Neural progenitor cell (in vitro differentiated cells): Measurements from ENCODE around the gene SEPTIN8. TPM values are rescaled to one million over a fixed set of nuclear protein-coding genes. Genes with fewer than 3 reads are reported as not detected.

Source experiments
- DNase-seq: peaks from one replicate; pipeline ENCODE4 v3.0.0-alpha.2; 2016; ENCODE audit warnings: low spot score
- H2AFZ ChIP-seq: fragments of 200-600 bp; sonication (generic); replicated peaks from 2 replicates; pipeline ENCODE4 v1.6.1; 2016; ENCODE audit warnings: antibody characterized with exemption
- H3F3A ChIP-seq: fragments of 200-600 bp; sonication (generic); 2 replicates; pipeline ENCODE4 v1.6.1; 2016; ENCODE audit warnings: antibody characterized with exemption, low read depth
- H3K27ac ChIP-seq: fragments of 200-600 bp; sonication (generic); 2 replicates; pipeline ENCODE4 v1.5.1; 2016; ENCODE audit warnings: mild to moderate bottlenecking
- H3K27me3 ChIP-seq: fragments of 200-600 bp; sonication (generic); 2 replicates; pipeline ENCODE4 v1.6.1; 2016; ENCODE audit warnings: mild to moderate bottlenecking, moderate library complexity
- H3K36me3 ChIP-seq: fragments of 200-600 bp; sonication (generic); 2 replicates; pipeline ENCODE4 v1.5.1; 2016
- H3K4me1 ChIP-seq: fragments of 200-600 bp; sonication (generic); 2 replicates; pipeline ENCODE4 v1.6.1; 2016; ENCODE audit warnings: mixed run types
- H3K4me2 ChIP-seq: fragments of 200-600 bp; sonication (generic); 2 replicates; pipeline ENCODE4 v1.6.1; 2016
- H3K4me3 ChIP-seq: fragments of 200-600 bp; sonication (generic); 2 replicates; pipeline ENCODE4 v1.5.1; 2016
- H3K79me2 ChIP-seq: fragments of 200-600 bp; sonication (generic); 2 replicates; pipeline ENCODE4 v1.6.1; 2016; ENCODE audit warnings: low read depth
- H3K9ac ChIP-seq: fragments of 200-600 bp; sonication (generic); 2 replicates; pipeline ENCODE4 v1.6.1; 2016
- H3K9me3 ChIP-seq: fragments of 200-600 bp; sonication (generic); 2 replicates; pipeline ENCODE4 v1.5.1; 2016; ENCODE audit warnings: low read depth
- H4K20me1 ChIP-seq: fragments of 200-600 bp; sonication (generic); 2 replicates; pipeline ENCODE4 v1.6.1; 2016; ENCODE audit warnings: low read depth
- H3K27ac Mint-ChIP-seq: 3 replicates; pipeline ENCODE4 v1.8.0; 2021; ENCODE audit warnings: mixed read lengths
- H3K27me3 Mint-ChIP-seq: 2 replicates; pipeline ENCODE4 v1.8.0; 2022; ENCODE audit warnings: low read depth, mild to moderate bottlenecking, inconsistent platforms, moderate library complexity, mixed read lengths; ENCODE audit not compliant: insufficient read depth
- H3K36me3 Mint-ChIP-seq: 3 replicates; pipeline ENCODE4 v1.8.0; 2021; ENCODE audit warnings: mixed read lengths
- H3K4me1 Mint-ChIP-seq: 3 replicates; pipeline ENCODE4 v1.8.0; 2021; ENCODE audit warnings: mixed read lengths
- H3K4me3 Mint-ChIP-seq: 3 replicates; pipeline ENCODE4 v1.8.0; 2021; ENCODE audit warnings: mild to moderate bottlenecking, moderate library complexity, mixed read lengths
- H3K9me3 Mint-ChIP-seq: 3 replicates; pipeline ENCODE4 v1.8.0; 2020; ENCODE audit warnings: mixed read lengths
- CTCF ChIP-seq: fragments of 200-600 bp; sonication (generic); IDR thresholded peaks from 2 replicates; pipeline ENCODE4 v1.5.1; 2017; ENCODE audit warnings: antibody characterized with exemption, mild to moderate bottlenecking
- EZH2 ChIP-seq: fragments of 200-600 bp; sonication (generic); IDR thresholded peaks from 2 replicates; pipeline ENCODE4 v1.6.1; 2017; ENCODE audit warnings: antibody characterized with exemption, mild to moderate bottlenecking, moderate library complexity
- EZH2phosphoT487 ChIP-seq: fragments of 200-600 bp; sonication (generic); IDR thresholded peaks from 2 replicates; pipeline ENCODE4 v1.6.1; 2017; ENCODE audit warnings: antibody characterized with exemption
- total RNA-seq: library from RNA; depleted of rRNA; stranded (reverse); fragments of >200 nt; gene quantifications from 2 replicates; pipeline ENCODE4 v1.2.3, GENCODE V29; 2015; ENCODE audit warnings: low replicate concordance

Gene SEPTIN8
- total RNA-seq, 1 donor from 2014 or later, result 39.9 TPM

DNA sequence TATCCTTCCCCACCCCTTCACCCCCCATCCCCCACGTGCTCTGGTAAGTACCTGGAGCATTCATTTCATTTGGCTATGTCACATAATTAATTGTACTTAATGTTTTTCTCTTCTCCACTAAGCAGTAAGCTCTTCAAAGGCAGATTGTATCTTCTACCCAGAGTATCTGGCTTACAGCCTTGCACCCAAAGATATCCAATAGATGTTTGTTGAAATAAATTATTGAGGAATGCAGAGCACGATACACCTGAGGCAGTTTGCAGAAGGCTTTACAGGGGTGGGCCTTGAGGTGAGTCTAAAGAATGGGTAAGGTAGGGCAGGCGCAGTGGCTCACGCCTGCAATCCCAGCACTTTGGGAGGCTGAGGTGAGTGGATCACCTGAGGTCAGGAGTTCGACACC, 33.6 kb upstream of the SEPTIN8 start:
- H3K27me3 ChIP-seq, result peaks cover 76% of the 10 kb centered on the region
- Mint-ChIP-seq H3K36me3 (peaks cover 2% of the 10 kb centered on the region), H3K27me3 (peaks cover 61% of the 10 kb centered on the region), H3K4me3 (no peak overlapping the region), H3K4me1 (peaks cover 27% of the 10 kb centered on the region), H3K27ac (no peak overlapping the region), H3K9me3 (peaks cover 5% of the 10 kb centered on the region)
- no peak overlapping the region for H2AFZ ChIP-seq
- H4K20me1 ChIP-seq, result peaks cover 16% of the 10 kb centered on the region
- no peaks in the 10 kb centered on the region for H3K79me2 ChIP-seq
- peaks cover 12% of the 10 kb centered on the region for H3K4me1 ChIP-seq
- no peak overlapping the region for H3K4me2 ChIP-seq
- H3F3A ChIP-seq, result peaks cover 15% of the 10 kb centered on the region
- H3K4me3 ChIP-seq, result no peak overlapping the region
- no peak overlapping the region for H3K27ac ChIP-seq
- DNase-seq, result no peak
- H3K9ac ChIP-seq, result no peak overlapping the region
- TF ChIP-seq CTCF (no peak), EZH2 (no peak), EZH2phosphoT487 (no peak)
- no peaks in the 10 kb centered on the region for H3K36me3 ChIP-seq
- no peaks in the 10 kb centered on the region for H3K9me3 ChIP-seq

DNA sequence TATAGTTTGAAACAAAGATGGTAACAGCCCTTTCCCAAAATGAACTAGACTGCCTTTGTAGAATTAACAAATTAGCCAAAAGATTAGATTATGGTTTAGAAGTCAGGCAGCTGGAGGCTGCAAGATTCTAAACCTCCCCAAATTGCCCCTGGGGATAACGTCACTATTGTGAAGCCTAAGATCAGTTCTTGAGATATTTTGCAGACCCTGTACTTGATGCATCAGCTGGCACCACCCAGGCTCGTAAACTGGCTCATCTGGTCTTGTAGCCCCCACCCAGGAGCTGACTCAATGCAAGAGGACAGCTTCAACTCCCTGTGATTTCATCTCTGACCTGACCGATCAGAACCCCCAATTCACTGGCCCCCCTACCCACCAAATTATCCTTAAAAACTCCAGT, 31.8 kb upstream of the SEPTIN8 start:
- H2AFZ ChIP-seq, result no peak overlapping the region
- H3K4me3 ChIP-seq, result no peak overlapping the region
- no peaks in the 10 kb centered on the region for H3K79me2 ChIP-seq
- peaks cover 59% of the 10 kb centered on the region for H3K27me3 ChIP-seq
- H3F3A ChIP-seq, result peaks cover under 1% of the 10 kb centered on the region
- no peak overlapping the region for H3K4me3 Mint-ChIP-seq
- H3K27ac Mint-ChIP-seq, result no peak overlapping the region
- H3K4me2 ChIP-seq, result no peak overlapping the region
- peaks cover 24% of the 10 kb centered on the region for H3K4me1 Mint-ChIP-seq
- no peak for DNase-seq
- no peak overlapping the region for H3K9ac ChIP-seq
- no peaks in the 10 kb centered on the region for H3K36me3 ChIP-seq
- H3K27me3 Mint-ChIP-seq, result peaks cover 53% of the 10 kb centered on the region
- H3K9me3 Mint-ChIP-seq, result peaks cover 5% of the 10 kb centered on the region
- peaks cover 16% of the 10 kb centered on the region for H4K20me1 ChIP-seq
- H3K4me1 ChIP-seq, result peaks cover 12% of the 10 kb centered on the region
- H3K9me3 ChIP-seq, result no peaks in the 10 kb centered on the region
- no peaks in the 10 kb centered on the region for H3K36me3 Mint-ChIP-seq
- no peak overlapping the region for H3K27ac ChIP-seq
- TF ChIP-seq CTCF, result no peak
- no peak for TF ChIP-seq EZH2phosphoT487
- no peak for TF ChIP-seq EZH2

DNA sequence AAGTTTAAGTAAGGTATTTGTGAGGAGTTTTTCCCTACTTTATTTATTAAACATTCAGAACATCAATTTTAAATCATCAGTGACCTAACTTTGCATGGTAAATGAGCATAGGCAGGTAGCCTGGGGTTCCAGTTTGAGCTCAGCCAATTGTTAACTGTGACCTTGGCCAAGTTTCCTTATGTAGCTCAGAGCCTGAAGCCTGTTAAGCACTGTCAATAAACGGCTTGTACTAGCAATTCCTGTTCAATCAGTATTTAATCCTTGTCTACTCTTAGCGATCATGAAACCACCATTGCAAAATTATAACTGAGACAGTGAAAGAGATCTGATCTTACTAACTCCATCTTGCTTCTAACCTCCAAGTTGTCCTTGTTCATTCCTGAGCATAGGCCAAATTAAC, 31.4 kb upstream of the SEPTIN8 start:
- H3K9me3 Mint-ChIP-seq, result peaks cover 5% of the 10 kb centered on the region
- TF ChIP-seq EZH2phosphoT487, result no peak
- no peak for TF ChIP-seq EZH2
- no peak for TF ChIP-seq CTCF
- Histone ChIP-seq H3K36me3 (no peaks in the 10 kb centered on the region), H3F3A (no peaks in the 10 kb centered on the region), H3K27ac (no peak overlapping the region), H3K9ac (no peak overlapping the region), H2AFZ (no peak overlapping the region), H4K20me1 (peaks cover 16% of the 10 kb centered on the region), H3K4me3 (no peak overlapping the region), H3K79me2 (no peaks in the 10 kb centered on the region), H3K9me3 (no peaks in the 10 kb centered on the region), H3K27me3 (peaks cover 55% of the 10 kb centered on the region), H3K4me2 (no peak overlapping the region), H3K4me1 (peaks cover 12% of the 10 kb centered on the region)
- peaks cover 24% of the 10 kb centered on the region for H3K4me1 Mint-ChIP-seq
- H3K36me3 Mint-ChIP-seq, result no peaks in the 10 kb centered on the region
- no peak for DNase-seq
- no peak overlapping the region for H3K4me3 Mint-ChIP-seq
- H3K27ac Mint-ChIP-seq, result no peak overlapping the region
- H3K27me3 Mint-ChIP-seq, result peaks cover 53% of the 10 kb centered on the region
